HL-60/S4 (cell line): ENCODE measurements around the gene SAMM50.

ENCODE experiments used
- in situ Hi-C: fragments of 300-500 bp; cut with MboI; formaldehyde crosslinking; loops from 2 replicates; pipeline ENCODE4 v1.14.3; 2022; ENCODE audit warnings: low sequenced_read_pairs

SAMM50 gene

DNA sequence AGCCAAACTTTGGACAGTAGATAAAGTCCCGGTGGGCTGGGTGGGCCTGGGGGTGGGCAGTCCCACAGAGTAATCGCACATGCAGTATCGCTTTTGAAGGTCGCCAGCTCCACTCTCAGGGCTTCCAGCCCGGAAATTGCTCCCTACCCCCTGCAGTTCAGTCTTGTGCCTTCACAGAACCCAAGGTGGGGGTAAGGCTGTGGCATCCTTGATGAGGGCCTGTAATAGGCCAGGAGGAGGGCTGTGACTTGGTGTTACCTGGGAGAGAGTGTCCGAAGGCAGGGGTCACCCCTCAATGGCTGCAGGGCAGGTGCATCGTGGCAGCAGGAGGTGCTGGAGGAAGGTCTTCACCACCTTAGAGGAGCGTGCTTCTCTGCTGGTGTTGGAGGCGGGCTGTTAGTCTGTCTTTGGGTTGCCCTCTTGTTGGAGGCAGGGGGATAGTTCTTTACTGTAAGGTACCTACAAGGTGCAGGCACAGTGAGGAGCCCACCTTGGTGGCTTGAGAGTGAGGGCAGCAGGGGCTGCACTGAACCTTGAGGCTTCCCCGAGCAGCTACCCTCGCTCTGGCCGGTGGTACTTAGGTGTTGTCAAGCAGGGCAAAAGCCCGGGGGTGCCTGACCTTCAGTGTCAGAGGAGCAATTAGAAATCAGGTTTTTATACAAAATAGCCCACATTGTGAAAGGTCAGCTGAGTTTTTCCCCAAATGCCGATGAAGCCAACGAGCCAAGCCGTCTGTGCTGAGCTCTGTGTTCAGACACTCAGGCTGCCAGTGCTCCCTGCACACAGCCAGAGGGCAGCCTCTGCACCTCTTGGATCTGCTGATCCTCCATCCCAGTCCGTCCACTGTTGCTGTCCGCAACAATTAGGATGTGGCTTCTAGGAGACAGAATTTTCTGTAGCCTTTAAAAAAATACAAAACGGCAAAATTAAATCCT, 21.9 kb downstream of the SAMM50 start:
- in situ Hi-C loops: no loop called here

DNA sequence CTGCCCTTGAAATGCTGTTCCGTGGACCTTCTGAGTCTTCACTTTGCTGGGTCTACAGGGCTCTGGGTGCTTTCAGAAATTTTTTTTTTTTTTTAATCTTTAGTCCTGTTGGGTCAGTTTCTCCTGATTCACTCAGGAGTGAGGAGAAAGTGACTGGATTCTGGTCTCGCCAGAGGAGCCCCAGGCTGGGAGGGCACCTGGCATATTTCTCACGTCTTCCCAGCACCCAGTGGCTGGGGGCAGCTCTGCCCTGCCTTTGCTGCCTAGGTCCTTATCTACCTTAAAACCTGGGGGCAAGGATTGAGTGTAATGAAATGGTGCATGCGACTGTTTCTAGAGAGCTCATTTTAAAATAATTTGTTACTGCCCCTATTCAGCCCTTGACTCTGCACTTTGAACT, 23.3 kb downstream of the SAMM50 start:
- in situ Hi-C loops: no loop called here

DNA sequence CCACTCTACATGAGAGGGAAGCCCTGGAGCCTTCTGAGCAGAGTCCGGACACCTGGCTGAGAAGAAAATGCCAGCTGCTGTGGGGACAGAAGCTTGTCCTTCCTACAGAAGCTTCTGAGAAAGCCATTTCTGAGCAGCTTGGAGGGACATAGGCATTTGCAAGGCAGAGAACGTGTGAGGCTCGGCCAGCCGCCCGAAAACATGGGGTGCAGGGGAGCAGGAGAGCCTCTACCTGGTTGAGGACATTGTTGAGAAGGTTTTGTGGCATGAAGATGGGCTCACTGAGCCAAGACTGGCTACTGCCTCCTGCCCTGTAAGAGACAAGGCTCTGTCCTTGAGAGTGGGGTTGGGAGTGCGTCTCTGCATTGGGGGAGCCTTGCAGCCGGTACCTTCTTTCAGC, 25.3 kb downstream of the SAMM50 start:
- in situ Hi-C loops: no loop called here

DNA sequence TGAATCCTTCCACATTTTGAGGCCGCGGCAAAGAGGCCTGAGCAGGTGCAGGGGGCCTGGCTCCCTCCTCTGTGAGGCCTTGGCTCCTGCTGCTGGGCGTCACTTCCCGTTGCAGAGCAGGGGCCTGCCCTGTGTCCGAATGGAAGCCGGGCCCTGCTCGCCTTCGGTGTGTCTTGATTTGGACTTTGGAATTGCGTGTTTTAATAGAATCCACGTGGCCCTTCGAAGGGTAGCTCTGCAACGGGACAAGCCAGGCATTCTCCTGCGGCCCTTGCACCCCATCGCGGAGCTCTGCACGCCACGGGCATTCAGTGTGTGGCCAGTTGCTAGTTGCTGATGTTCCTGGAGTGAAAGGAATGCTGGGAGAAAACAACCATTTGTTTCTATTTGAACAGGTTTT, 25.8 kb downstream of the SAMM50 start:
- in situ Hi-C loops: no loop called here

DNA sequence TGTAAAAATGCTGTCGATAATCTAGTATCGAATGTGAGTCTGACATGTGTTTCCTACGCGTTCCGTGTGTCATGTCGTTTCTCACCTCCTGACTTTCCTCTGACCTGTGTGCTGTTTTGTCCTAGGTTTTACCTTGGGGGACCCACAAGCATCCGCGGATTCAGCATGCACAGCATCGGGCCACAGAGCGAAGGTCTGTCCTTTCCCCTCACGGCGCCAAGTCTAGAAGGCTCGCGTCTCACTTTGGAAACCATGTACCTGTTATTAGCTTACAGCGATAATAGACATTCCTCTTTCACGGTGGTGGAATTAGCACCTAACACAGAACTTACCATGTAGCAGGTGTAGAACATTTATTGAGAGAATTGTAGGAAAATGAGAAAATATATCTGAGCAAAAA, 28.6 kb downstream of the SAMM50 start:
- in situ Hi-C loops: no loop called here

DNA sequence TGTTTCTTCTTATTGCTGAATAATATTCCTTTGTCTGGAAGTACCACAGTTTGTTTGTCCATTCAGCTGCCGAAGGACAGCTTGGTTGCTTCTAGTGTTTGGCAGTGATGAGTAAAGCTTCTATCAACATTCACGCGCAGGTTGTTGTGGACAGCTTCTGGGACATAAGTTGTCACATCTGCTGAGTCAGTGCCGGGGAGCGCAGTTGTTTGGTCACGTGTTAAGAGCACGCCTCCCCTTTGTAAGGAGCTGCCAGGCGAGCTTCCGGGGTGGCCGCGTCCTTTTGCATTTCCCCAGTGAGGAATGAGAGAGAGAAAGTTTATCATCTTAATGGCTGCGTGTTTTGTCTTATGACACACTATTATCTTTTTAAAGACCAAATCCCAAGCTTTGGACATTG, 30.3 kb downstream of the SAMM50 start:
- in situ Hi-C loops: no loop called here

DNA sequence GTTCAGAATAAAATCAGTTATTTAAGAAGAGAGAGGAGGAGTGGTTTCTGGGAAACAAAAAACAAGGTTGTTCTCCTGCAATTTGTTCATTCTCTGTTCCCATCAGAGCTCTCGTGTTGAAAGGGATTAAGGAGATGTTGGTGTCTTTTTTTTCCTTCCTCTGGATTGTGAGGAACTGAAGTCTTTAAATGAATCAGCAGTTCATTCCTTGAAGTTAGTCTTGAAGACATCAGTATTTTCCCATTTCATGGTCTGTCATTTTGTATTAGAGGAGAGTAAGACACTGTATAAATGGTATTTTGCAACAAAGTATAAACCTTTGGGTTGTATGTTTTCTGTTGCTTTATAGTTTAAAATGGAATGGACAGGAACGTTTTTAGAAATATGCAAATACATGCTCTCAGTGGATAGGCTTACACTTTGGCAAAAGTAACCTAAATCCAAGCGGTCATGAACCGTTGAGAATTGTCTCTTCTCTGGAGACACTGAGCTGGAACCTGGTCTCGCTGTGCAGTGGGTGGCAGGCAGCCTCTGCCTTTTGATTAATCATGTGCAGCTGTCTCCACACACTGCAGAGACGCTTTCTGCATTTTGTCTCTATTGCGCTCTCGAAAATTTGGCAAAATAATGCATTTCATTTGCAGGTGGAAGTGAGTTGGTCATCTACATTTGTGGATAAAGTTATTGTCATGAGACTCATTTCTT, 33.0 kb downstream of the SAMM50 start:
- in situ Hi-C loops: no loop called here

DNA sequence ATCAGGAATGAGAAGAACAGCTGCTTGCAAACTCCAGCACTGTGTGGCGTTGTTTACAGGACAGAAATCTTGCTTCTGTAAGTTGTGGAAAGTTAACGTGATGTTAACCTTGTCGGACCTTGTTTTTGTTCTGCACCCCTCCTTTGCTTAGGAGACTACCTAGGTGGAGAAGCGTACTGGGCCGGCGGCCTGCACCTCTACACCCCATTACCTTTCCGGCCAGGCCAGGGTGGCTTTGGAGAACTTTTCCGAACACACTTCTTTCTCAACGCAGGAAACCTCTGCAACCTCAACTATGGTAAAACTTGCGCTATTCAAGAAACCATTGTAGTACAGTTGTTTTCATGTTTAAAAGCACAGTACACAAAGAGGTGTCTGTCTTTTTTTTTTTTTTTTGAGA, 33.7 kb downstream of the SAMM50 start:
- in situ Hi-C loops: no loop called here

DNA sequence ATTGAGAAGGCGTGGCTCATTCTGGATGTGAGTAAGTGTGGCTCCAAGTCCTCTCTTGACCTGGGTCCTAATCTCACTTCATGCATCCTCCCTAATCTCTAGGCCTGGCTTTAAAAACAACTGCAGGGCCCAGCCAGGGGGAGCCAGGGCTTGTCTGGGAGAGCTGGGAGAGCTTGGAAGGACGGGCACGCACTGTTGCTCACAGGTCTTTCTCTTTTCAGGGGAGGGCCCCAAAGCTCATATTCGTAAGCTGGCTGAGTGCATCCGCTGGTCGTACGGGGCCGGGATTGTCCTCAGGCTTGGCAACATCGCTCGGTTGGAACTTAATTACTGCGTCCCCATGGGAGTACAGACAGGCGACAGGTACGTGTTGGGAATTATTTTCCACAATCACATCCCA, 34.8 kb downstream of the SAMM50 start:
- in situ Hi-C loops: loop anchor here (10.0 kb wide), 1 partner anchor 635 kb away; no protein-coding TSS in a partner anchor

DNA sequence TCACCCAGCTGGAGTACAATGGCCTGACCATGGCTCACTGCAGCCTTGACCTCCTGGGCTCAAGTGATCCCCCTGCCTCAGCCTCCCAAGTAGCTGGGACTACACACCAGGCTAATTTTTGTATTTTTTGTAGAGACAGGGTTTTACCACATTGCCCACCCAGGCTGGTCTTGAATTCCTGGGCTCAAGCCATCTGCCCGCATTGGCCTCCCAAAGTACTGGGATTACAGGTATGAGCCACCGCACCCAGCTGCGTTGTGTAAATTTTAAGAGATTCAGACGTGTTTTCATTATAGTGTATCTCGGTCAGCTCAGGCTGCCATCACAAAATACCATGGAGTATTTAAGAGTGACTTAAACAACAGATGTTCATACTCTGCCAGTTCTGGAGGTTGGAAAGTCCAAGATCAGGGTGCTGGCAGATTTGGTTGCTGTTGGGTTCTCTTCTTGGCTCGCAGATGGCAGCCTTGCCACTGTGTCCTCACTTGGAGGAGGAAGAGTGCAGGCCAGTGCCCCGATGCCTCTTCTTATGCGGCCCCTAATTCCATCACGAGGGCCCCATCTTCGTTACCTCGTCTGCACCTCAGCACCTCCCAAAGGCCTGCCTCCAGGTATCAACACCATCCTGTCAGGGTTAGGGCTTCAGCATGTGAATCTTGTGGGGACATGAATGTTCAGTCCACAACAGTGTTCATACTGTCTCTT, 36.2 kb downstream of the SAMM50 start:
- in situ Hi-C loops: loop anchor here (10.0 kb wide), 1 partner anchor 633 kb away; no protein-coding TSS in a partner anchor

DNA sequence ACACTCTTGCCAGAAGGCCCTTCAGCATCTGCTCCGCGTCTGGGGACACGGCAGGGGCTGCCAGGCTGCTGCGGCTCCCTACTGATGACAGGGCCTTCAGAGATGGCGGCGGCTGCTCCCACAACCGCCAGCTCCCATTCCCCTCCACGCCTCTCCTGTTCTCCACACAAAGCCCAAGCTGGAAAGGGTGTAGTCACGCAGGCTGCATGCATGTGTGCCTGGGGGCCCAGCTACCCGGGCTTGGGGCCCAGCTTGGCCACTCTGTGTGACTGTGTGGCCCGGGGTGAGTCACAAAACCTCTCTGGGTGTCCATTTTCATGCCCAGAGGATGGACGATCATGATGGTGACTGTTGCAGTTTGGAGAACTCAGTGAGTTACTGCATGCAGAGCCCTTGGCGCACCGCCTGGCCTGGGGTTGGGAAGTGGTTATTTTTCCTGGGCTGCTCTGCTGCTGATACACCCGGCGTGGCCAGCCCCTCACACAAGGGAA, 37.1 kb downstream of the SAMM50 start:
- in situ Hi-C loops: loop anchor here (10.0 kb wide), 1 partner anchor 632 kb away; no protein-coding TSS in a partner anchor

DNA sequence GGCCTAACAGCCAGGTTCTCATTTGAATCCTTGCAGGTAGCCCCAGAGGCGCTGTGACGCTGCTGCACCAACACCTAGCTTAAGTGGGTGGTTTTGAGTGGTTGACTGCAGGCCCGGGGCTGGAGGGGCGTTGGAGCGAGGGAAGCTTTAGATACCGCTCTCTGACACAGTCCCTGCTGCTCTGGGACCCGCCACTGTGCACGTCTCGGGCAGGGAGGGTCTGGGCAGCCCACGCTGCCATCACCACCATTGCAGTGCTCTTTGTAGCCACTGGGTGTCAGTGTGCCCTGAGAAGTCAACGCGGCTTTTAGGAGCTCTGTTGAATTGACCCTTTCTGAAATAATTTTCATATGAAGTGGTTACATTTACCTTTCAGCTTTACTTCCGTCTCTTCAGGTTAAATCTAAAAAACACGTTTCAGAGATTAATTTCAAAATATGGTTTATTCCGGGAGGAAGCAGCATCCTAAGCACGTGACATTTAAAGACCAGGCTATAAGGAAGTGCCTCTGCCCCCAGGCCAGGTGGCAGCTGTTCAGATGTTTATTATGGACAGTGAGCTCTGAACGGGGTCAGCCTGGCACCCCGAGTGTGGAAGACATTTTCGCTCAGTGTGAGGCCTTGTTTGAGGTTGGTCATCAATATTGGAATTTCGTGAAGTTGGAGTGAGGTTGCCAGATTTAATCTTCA, 38.0 kb downstream of the SAMM50 start:
- in situ Hi-C loops: loop anchor here (10.0 kb wide), 1 partner anchor 632 kb away; no protein-coding TSS in a partner anchor

DNA sequence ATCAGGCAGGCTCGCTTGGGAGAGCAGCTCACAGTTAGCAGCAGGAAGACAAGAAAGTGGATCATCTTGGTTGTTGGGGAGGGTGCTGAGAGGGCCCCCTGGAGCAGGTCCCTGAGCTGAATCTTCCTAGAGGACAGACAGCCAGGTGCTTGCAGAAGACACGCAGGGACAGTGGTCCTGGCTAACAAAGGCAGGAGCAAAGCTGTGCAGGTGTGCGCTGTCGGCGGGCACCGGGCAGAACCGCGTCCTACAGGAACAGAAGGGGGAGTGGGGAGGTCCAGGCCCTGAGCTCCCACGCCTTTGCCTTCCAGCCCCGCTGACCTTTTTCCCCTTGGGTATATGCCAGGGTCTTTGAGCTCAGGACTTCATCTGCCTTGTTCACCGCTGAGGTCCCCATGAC, 38.8 kb downstream of the SAMM50 start:
- in situ Hi-C loops: loop anchor here (10.0 kb wide), 1 partner anchor 631 kb away; no protein-coding TSS in a partner anchor

DNA sequence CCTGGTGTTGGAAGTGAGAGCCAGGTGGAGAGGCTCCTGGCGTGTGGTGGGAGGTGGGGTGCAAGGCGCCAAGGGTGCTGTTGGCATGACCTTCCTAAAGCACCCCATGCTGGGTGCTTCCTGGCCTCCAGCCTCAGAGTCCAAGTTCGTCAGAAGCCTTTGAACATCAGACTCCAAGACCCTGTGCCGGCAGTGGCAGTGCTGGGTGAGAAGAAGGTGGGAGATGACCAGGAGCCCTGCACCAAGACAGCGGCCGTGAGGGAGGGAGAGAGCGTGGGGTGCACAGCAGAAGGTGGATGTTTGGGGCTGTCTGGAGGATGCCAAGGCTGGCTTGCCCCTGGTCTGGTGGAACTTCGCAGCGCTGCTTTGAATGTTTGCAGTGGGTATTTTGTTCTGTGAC, 39.2 kb downstream of the SAMM50 start:
- in situ Hi-C loops: loop anchor here (10.0 kb wide), 1 partner anchor 630 kb away; no protein-coding TSS in a partner anchor

DNA sequence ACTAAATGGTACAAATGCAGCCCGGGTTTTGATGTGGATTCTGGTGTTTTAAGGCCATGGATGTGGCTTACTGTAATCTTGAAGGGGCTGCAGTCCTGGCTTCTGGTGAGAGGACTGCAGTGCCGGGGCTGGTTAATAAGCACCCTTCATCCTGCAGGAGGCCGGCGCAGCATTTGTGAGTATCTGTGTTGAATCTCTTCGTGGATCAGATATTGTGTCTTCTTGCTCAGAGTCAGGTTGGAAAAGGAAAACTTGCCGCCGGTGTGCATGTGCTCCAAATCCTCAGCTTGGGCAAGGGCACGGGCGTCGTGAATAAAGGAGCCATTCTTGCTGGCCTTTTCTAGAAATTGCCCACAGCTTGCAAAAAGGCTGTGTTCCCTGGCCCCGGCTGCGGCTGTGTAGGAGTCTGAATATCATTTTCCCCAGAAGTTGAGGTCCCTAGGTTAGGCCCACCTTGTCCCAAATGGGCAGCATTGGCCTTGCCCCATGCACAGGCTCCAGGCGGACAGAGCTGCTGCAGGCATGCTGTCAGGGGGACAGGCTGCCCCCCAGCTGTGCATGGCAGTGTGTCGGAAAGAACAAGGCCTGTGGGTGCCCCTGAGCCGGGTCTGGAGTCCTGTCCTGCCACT, 39.9 kb downstream of the SAMM50 start:
- in situ Hi-C loops: loop anchor here (10.0 kb wide), 1 partner anchor 630 kb away; no protein-coding TSS in a partner anchor

DNA sequence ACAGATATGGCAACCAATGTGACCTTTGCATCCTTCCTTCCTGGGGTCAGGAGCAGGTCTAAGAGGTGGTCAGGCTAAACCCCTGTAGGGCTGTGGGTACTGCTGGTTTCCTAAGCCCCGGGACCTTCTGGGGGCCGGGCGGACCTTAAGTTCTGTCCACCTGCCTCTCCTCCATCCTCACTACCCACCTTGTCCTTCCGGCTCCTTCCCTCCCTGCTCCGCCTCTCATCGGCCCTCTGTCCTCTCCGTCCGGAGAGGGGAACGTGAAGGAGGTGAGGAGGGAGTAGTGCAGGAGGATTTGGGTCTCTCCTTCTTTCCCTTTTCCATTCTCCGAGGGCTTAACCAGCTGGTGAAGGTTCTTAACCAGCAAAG, 40.5 kb downstream of the SAMM50 start:
- in situ Hi-C loops: loop anchor here (10.0 kb wide), 1 partner anchor 629 kb away; no protein-coding TSS in a partner anchor

DNA sequence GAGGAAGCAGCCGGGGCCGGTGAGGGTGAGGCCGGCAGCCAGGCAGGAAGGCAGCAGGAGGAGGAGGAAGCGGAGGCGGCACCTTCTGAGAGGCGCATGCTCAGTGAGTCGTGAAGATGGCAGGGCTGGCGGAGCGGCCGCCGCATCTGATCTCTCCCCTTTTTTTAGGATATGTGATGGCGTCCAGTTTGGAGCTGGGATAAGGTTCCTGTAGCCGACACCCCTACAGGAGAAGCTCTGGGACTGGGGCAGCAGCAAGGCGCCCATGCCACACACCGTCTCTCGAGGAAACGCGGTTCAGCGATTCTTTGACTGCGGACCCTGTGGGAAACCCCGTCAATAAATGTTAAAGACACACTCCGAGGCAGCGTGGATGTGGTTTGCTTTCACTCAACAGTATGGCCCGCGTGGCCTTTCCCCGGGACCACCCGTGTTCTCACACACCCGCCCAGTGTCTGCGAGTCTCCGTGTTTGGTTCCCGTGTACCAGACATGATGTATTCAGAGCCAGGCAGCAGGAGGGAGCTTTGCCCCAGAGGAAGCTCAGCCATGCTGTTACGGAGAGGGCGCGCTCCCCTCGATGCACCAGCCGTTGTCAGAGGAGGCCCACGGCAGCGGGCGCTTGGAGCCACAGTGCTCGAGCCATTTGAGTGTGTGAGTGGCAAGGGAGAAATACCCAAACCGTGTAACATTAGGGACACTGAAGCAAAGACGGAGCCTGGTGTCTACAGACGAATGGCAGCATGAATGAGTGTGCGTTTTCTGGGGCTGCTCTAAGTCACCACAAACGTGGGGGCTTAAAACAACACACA, 41.1 kb downstream of the SAMM50 start:
- in situ Hi-C loops: loop anchor here (10.0 kb wide), 1 partner anchor 628 kb away; no protein-coding TSS in a partner anchor

DNA sequence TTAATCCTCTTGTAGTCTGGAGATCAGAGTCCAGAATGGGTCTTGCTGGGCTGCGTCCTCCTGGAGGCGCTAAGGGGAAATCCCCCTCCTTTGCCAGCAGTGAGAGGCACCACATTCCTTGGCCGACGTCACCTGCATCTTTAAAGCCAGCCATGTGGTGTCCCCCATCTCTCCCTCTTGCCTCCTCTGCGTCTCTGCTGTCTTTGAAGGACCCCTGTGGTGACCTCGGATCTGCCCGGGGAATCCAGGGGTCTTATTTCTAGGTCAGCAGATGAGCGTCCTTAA, 41.7 kb downstream of the SAMM50 start:
- in situ Hi-C loops: loop anchor here (10.0 kb wide), 1 partner anchor 628 kb away; no protein-coding TSS in a partner anchor

DNA sequence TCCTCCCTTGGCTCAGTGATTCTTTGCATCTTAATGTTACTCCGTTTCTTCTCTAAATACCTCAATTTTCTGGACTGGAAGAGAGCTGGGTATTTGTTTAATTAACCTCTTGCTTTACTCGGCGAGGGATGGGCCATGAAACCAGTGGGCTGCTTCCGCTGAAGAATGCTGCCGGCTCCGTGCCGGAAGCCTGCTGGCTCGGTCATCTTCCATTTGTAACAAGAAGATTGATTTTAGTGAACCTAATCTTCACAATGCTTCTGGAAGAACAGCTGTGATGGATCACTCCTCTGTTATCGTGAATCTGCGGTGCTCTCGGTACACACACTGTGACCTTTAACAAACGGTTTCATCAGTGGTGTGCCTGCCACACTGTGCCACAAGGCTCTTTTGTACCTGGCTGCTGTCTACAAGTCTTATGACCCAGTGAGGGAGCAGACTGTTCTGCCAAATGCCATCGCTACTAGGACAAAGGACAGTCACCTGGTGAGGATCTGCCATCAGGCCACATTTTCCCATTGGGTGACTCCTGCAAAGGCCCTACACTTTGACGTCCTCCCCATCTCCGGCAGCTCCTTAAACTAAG, 43.5 kb downstream of the SAMM50 start:
- in situ Hi-C loops: loop anchor here (10.0 kb wide), 1 partner anchor 626 kb away; no protein-coding TSS in a partner anchor
